ENCODE measurements around the gene EEIG2.

DNA sequence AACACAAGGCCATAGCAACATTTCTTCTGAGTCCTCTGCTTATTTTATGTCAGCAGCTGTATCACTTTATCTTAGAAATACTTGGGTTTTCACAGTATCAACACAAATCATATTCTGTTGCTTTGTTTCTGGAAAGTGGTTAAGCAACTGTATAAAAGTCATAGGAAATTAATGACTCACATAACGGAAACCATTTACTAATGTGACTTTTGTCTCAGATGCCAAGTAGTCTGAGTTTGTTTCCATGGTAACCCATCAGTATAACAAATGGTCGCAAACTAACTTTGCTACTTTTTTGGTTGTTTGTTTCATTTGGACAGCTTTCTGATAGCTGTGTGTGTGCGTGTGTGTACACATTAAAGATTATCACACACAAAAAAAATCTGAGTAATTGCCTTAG, 31.1 kb downstream of the EEIG2 start:
- TF ChIP-seq RAD21 (IDR thresholded peaks at IDR 0.05; ENCODE audit: low read depth): no peak
- no peak for TF ChIP-seq USF1 (IDR thresholded peaks at IDR 0.05)
- TF ChIP-seq NFIC (IDR thresholded peaks at IDR 0.05): no peak
